ENCODE data around the gene LRCOL1. TPM values are rescaled to one million over a fixed set of nuclear protein-coding genes. Genes with fewer than 3 reads are reported as not detected.

The LRCOL1 gene
- total RNA-seq, 1 experiment from 2014 or later, result not detected

- RAD21 ChIA-PET (ENCODE audit: low non-redundant PET in 1 of 2, low total read pairs in 2 of 2, uncharacterized antibody in 2 of 2, unreplicated experiment in 2 of 2), result no interaction called here
- H3K79me2 ChIP-seq (ENCODE audit: insufficient read depth, low read length), result no peaks in the 10 kb centered on the region
- TF ChIP-seq TCF7L2 (IDR thresholded peaks at IDR 0.05; ENCODE audit: borderline replicate concordance, extremely low read depth, insufficient read depth, insufficient read length), result no peak
- no peak for TF ChIP-seq EZH2phosphoT487 (IDR thresholded peaks at IDR 0.05; ENCODE audit: borderline replicate concordance)
- TF ChIP-seq ATF3 (IDR thresholded peaks at IDR 0.05), result no peak
- no peak for TF ChIP-seq POLR2A (IDR thresholded peaks at IDR 0.05; ENCODE audit: borderline replicate concordance, extremely low read depth, insufficient read depth, insufficient read length)
- no peak for TF ChIP-seq SIN3A (IDR thresholded peaks at IDR 0.05; ENCODE audit: low read depth)
- TF ChIP-seq ELF1 (IDR thresholded peaks at IDR 0.05; ENCODE audit: borderline replicate concordance, low read depth), result no peak
- TF ChIP-seq FOSL1 (IDR thresholded peaks at IDR 0.05; ENCODE audit: low read depth), result no peak
- no peak for TF ChIP-seq ZNF274 (IDR thresholded peaks at IDR 0.05; ENCODE audit: low read depth, low read length)
- ATAC-seq, result no peak
- no peaks in the 10 kb centered on the region for H3K4me1 ChIP-seq (ENCODE audit: control insufficient read depth in 1 of 2, insufficient read depth in 2 of 2, low read length in 2 of 2)
- no peak overlapping the region for H3K4me2 ChIP-seq (ENCODE audit: low read length)
- TSS peak; percentile 32 for BruUV-seq (replicated peaks)
- H3K27ac ChIP-seq (ENCODE audit: low read depth, low read length), result no peak overlapping the region
- no peaks in the 10 kb centered on the region for H3K9me2 ChIP-seq (ENCODE audit: insufficient read depth)
- POLR2A ChIA-PET, result no interaction called here
- no peak overlapping the region for H2AFZ ChIP-seq (ENCODE audit: low read depth, low read length, poor library complexity, severe bottlenecking)
- H3K4me3 ChIP-seq (replicated peaks in 1 of 2; ENCODE audit: low read depth in 1 of 2, low read length in 2 of 2), result no peak overlapping the region
- no peaks in the 10 kb centered on the region for H3K9me3 ChIP-seq (ENCODE audit: control insufficient read depth in 1 of 2, insufficient read depth in 1 of 2, low read depth in 1 of 2, low read length in 2 of 2)
- DNase-seq (ENCODE audit: low read depth, low spot score), result no peak
- intact Hi-C loops (cut with micrococcal nuclease), result no loop called here
- H3K27me3 ChIP-seq (ENCODE audit: insufficient read depth, low read length), result no peaks in the 10 kb centered on the region
- H3K36me3 ChIP-seq (ENCODE audit: control insufficient read depth in 1 of 2, insufficient read depth in 2 of 2, low read length in 2 of 2), result peaks cover 32 to 49% of the 10 kb centered on the region in 2 experiments; a peak in 3 of 4 replicates
- CTCF ChIA-PET, result no interaction called here
- H4K20me1 ChIP-seq (ENCODE audit: insufficient read depth), result no peaks in the 10 kb centered on the region
- H3K9ac ChIP-seq (ENCODE audit: low read length), result no peak overlapping the region
Measured at GRCh38 chr12:132641811-132642650, 31.6 kb upstream of the LRCOL1 start.

GRCh38 chr12:132640936-132641335 is 30.6 kb upstream of the LRCOL1 start:
- intact Hi-C loops (cut with micrococcal nuclease), result no loop called here
- no peaks in the 10 kb centered on the region for H3K9me3 ChIP-seq (ENCODE audit: control insufficient read depth in 1 of 2, insufficient read depth in 1 of 2, low read depth in 1 of 2, low read length in 2 of 2)
- H3K9ac ChIP-seq (ENCODE audit: low read length), result no peak overlapping the region
- no peaks in the 10 kb centered on the region for H3K79me2 ChIP-seq (ENCODE audit: insufficient read depth, low read length)
- H3K27me3 ChIP-seq (ENCODE audit: insufficient read depth, low read length), result no peaks in the 10 kb centered on the region
- no peak overlapping the region for H3K27ac ChIP-seq (ENCODE audit: low read depth, low read length)
- H3K4me1 ChIP-seq (ENCODE audit: control insufficient read depth in 1 of 2, insufficient read depth in 2 of 2, low read length in 2 of 2), result no peaks in the 10 kb centered on the region
- H4K20me1 ChIP-seq (ENCODE audit: insufficient read depth), result no peaks in the 10 kb centered on the region
- ATAC-seq (no peak), DNase-seq (ENCODE audit: low read depth, low spot score) (no peak)
- ChIA-PET CTCF (no interaction called here), POLR2A (no interaction called here), RAD21 (ENCODE audit: low non-redundant PET in 1 of 2, low total read pairs in 2 of 2, uncharacterized antibody in 2 of 2, unreplicated experiment in 2 of 2) (no interaction called here)
- peaks cover 31 to 50% of the 10 kb centered on the region in 2 experiments; a peak in 3 of 4 replicates for H3K36me3 ChIP-seq (ENCODE audit: control insufficient read depth in 1 of 2, insufficient read depth in 2 of 2, low read length in 2 of 2)
- H3K4me3 ChIP-seq (replicated peaks in 1 of 2; ENCODE audit: low read depth in 1 of 2, low read length in 2 of 2), result no peak overlapping the region
- H2AFZ ChIP-seq (ENCODE audit: low read depth, low read length, poor library complexity, severe bottlenecking), result no peak overlapping the region
- BruUV-seq (replicated peaks), result no TSS peak
- H3K9me2 ChIP-seq (ENCODE audit: insufficient read depth), result no peaks in the 10 kb centered on the region
- H3K4me2 ChIP-seq (ENCODE audit: low read length), result no peak overlapping the region
- TF ChIP-seq ZBTB33 (IDR thresholded peaks at IDR 0.05; ENCODE audit: extremely low read depth, insufficient replicate concordance, low read length) (no peak), POLR2AphosphoS5 (IDR thresholded peaks at IDR 0.05; ENCODE audit: low read depth, low read length) (no peak), SRF (IDR thresholded peaks at IDR 0.05; ENCODE audit: low read depth) (no peak), FOSL1 (IDR thresholded peaks at IDR 0.05; ENCODE audit: low read depth) (no peak), ATF3 (IDR thresholded peaks at IDR 0.05) (no peak), ZNF274 (IDR thresholded peaks at IDR 0.05; ENCODE audit: low read depth, low read length) (no peak), EZH2phosphoT487 (IDR thresholded peaks at IDR 0.05; ENCODE audit: borderline replicate concordance) (no peak), POLR2A (IDR thresholded peaks at IDR 0.05; ENCODE audit: borderline replicate concordance, extremely low read depth, insufficient read depth, insufficient read length) (no peak), CTCF (IDR thresholded peaks at IDR 0.05 in 2 of 3, conservative IDR thresholded peaks at IDR 0.05 in 1 of 3; ENCODE audit: borderline replicate concordance in 1 of 3, insufficient read depth in 1 of 3, low read depth in 2 of 3, low read length in 2 of 3) (no peak), TCF7L2 (IDR thresholded peaks at IDR 0.05; ENCODE audit: borderline replicate concordance, extremely low read depth, insufficient read depth, insufficient read length) (no peak), ZFX (IDR thresholded peaks at IDR 0.05) (no peak), JUND (IDR thresholded peaks at IDR 0.05) (no peak)
